Cardiac fibroblast (primary cell): Measurements from ENCODE around the gene SLC4A5.

Experiments
- DNase-seq, 2 donors: peaks; one replicate each; pipeline versions ENCODE4 v3.0.0 to v3.0.0-alpha.2; 2010; ENCODE audit warnings: low read depth in 2 of 2
- H3K4me3 ChIP-seq, 2 donors: replicated peaks in 1 of 2; 1 replicate in 1 of 2; 2 replicates in 1 of 2; pipeline ENCODE4 v1.5.1; 2011; ENCODE audit warnings: low read depth in 2 of 2, low read length in 2 of 2, mild to moderate bottlenecking in 2 of 2, moderate library complexity in 1 of 2
- TF ChIP-seq, protein P1 (sequence below): IDR thresholded peaks from one replicate; pipeline ENCODE4 v1.5.1; 2011; ENCODE audit warnings: low read depth, mild to moderate bottlenecking, low read length, inconsistent platforms

SLC4A5 gene

DNA sequence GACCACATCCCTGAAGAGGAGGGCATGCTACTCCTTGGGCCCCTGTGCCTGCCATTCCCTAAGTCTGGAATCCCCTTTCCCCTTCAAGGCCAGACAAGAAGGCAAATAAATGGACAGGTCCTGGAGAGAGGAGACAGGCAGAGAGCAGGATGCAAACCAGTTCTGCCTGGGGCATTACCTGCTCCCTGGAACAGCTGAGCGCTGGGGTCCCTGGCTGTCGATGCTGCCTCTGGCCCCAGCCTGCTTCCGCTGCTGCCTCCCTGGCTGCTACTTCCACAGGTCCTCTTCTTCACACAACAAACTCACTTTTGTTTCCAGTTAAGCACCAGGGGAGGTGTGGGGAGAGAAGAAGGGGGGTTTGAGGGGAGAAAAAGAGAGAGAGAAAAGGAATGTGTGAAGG lies 53.1 kb downstream of the SLC4A5 start:
- no peak for DNase-seq
- no peak overlapping the region for H3K4me3 ChIP-seq
- TF ChIP-seq, protein P1, sequence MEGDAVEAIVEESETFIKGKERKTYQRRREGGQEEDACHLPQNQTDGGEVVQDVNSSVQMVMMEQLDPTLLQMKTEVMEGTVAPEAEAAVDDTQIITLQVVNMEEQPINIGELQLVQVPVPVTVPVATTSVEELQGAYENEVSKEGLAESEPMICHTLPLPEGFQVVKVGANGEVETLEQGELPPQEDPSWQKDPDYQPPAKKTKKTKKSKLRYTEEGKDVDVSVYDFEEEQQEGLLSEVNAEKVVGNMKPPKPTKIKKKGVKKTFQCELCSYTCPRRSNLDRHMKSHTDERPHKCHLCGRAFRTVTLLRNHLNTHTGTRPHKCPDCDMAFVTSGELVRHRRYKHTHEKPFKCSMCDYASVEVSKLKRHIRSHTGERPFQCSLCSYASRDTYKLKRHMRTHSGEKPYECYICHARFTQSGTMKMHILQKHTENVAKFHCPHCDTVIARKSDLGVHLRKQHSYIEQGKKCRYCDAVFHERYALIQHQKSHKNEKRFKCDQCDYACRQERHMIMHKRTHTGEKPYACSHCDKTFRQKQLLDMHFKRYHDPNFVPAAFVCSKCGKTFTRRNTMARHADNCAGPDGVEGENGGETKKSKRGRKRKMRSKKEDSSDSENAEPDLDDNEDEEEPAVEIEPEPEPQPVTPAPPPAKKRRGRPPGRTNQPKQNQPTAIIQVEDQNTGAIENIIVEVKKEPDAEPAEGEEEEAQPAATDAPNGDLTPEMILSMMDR: no peak

DNA sequence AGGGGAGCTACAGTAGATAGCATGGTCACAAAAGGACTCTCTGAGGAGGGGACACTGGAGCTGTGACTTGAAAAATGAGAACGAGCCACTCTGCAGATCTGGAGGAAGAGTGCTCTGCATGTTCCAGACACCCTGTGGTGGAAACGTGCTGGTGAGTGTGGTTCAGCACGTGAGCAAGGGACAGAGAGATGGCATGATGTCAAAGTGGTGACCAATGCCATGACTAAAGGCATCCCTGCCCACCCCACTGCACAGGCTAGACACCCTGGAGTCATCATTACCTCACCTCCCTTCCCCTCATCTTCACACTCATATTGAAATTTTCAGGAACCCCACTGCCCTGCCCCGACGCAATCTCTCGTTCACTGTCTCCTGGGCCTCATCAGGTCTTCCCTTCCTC lies 56.5 kb downstream of the SLC4A5 start:
- TF ChIP-seq, protein P1: no peak
- no peak for DNase-seq
- H3K4me3 ChIP-seq: no peak overlapping the region

DNA sequence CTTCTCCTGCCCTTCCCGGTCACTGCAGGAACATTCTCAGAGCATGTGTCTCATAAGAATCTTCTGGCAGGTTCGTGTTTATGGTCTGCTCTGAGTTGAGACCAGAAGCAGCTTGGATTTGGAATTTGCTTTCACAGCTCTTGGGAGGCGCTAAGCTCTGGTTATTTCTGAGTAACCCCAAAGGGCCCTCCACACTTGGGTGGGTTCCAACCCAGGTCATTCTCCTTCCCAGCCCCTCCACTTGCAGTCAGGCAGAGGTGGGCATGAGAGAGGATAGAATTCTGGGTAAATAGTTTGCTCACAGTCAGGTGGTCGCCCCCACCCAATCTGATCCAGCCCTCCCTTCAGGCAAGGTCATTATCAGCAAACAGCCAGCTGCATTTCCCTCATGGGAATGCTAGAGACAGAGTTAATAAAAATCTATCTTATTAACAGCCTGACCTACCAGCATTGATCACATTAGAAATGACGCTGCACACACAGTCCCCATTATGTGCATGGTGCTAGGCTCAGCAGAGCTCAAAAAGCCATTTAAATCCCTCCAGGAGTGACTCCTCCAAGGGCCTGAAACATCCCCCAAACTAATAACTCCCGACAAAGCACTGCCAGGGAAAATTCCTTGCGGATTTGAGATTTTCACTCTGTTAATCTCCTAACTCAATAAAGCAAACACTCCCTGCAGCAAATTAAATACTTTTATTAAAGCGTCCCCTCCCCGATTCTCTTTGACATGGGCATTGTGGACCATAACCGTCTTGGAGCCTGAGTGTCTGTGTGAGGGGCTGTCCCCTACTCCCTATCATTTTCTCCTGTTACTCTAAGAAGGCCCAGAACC lies 61.9 kb downstream of the SLC4A5 start:
- DNase-seq: no peak
- no peak overlapping the region for H3K4me3 ChIP-seq
- TF ChIP-seq, protein P1: no peak

DNA sequence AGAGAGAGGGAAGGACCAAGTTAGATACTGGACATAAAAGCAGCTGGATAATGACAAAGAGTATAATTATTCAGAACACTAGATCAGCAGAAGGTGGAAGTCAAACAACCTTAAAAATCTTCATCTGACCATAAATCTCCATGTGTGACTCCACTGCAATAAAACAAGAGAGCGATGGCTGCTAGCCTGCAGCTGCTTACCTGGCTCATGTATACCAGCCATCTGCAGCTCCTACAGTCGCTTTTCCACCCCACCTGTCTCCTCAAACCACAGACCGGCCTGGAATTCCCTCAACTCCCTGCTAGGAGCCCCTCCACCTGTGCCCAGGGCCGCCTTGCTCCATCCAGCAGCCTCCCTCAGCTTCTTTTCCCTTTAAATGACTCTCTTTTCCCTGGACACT lies 64.5 kb downstream of the SLC4A5 start:
- DNase-seq: no peak
- TF ChIP-seq, protein P1: no peak
- H3K4me3 ChIP-seq: no peak overlapping the region

DNA sequence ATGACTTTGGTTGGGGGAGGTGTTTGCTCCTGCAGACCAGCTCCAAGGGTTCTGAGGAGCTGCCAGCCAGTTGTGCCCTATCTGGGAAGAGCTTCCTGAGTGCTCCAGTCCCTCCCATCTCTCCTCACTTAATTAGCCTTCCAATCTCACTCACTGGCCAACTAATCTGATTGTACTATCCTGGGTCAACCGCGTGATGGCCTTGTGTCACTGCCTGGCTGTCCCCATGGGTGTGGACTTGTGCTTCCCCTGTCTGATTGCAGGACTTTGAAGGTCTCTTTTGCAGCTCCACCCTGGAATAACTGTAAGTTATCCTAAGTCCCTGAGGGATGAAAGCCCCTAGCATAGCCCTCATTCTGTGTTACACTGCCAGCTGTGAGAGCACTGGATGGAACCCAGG lies 65.0 kb downstream of the SLC4A5 start:
- TF ChIP-seq, protein P1: no peak
- no peak overlapping the region for H3K4me3 ChIP-seq
- no peak for DNase-seq

DNA sequence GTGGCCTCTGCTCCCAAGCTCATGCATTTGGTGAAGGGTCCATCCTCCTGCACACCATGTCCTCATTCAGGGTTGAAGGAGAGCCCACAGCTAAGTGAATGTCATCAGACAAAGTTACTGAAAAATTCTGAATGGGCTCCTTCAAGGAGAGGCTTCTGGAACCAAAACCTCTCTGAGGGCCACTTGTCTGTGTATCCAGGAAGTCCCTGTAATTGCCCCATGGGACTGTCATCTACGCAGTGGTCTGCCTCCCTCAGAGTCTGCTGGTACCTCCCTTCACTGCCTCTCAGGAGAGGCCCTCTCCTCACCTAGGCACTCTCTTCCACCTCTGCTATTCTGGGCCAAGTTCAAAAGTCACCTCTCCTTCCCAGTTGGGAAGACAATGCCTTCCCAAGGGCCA lies 68.0 kb downstream of the SLC4A5 start:
- no peak overlapping the region for H3K4me3 ChIP-seq
- DNase-seq: no peak
- TF ChIP-seq, protein P1: no peak

DNA sequence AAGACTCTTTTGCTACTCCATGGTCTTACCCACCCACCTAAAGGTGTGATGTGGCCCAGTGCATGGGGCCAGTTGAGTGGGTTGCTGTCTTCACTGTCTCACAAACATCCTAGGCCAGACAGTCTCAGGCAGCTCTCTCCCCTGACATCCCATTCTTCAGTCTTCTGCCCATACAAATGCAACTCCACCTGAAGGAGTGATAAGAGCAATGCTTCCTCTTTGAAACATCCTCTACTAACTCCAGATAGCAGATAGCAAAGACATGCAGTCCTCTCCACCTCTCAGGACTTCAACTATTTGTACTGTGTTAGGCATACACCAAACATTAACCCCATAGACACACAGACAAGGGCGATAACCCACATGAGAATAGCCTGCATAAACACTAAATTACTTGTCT lies 73.5 kb downstream of the SLC4A5 start:
- TF ChIP-seq, protein P1: no peak
- no peak for DNase-seq
- H3K4me3 ChIP-seq: no peak overlapping the region
